C4-2B (cell line): ENCODE results near the gene LINC00305.

Experiments used
- ZFX ChIP-seq: fragments of 450-650 bp; IDR thresholded peaks from 2 replicates; pipeline ENCODE4 v1.6.1; 2017
- TF ChIP-seq, protein P1 (sequence below): fragments of 450-650 bp; conservative IDR thresholded peaks from 2 replicates; pipeline ENCODE4 v1.5.1; 2017; ENCODE audit warnings: mild to moderate bottlenecking

DNA sequence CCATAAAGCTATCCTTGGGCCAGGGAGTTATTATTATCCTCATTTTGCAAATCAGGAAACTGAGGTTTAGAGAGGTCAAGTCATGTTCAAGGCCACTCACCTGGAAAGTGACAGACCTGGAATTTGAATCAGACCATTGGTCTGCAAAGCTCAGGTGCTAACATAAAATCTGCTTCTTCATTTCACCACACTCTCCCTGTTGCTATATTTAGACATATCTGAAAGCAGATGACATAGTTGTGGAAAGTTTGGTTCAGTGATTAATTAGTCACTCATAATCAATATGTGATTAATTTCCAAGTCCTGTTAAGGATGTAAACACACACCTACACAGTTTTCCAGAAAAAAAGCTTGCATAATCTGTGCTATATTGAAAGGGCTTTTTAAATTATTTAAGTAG, 57.4 kb downstream of the LINC00305 start:
- TF ChIP-seq, protein P1, sequence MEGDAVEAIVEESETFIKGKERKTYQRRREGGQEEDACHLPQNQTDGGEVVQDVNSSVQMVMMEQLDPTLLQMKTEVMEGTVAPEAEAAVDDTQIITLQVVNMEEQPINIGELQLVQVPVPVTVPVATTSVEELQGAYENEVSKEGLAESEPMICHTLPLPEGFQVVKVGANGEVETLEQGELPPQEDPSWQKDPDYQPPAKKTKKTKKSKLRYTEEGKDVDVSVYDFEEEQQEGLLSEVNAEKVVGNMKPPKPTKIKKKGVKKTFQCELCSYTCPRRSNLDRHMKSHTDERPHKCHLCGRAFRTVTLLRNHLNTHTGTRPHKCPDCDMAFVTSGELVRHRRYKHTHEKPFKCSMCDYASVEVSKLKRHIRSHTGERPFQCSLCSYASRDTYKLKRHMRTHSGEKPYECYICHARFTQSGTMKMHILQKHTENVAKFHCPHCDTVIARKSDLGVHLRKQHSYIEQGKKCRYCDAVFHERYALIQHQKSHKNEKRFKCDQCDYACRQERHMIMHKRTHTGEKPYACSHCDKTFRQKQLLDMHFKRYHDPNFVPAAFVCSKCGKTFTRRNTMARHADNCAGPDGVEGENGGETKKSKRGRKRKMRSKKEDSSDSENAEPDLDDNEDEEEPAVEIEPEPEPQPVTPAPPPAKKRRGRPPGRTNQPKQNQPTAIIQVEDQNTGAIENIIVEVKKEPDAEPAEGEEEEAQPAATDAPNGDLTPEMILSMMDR: no peak
- no peak for TF ChIP-seq ZFX
